Measurements from ENCODE around the gene SLC1A5.
"Not testable (repeated sequence)": the region's sequence is repeated elsewhere in the genome, so short reads cannot be mapped to it uniquely, and the experiment has no call there.

SLC1A5 gene

DNA sequence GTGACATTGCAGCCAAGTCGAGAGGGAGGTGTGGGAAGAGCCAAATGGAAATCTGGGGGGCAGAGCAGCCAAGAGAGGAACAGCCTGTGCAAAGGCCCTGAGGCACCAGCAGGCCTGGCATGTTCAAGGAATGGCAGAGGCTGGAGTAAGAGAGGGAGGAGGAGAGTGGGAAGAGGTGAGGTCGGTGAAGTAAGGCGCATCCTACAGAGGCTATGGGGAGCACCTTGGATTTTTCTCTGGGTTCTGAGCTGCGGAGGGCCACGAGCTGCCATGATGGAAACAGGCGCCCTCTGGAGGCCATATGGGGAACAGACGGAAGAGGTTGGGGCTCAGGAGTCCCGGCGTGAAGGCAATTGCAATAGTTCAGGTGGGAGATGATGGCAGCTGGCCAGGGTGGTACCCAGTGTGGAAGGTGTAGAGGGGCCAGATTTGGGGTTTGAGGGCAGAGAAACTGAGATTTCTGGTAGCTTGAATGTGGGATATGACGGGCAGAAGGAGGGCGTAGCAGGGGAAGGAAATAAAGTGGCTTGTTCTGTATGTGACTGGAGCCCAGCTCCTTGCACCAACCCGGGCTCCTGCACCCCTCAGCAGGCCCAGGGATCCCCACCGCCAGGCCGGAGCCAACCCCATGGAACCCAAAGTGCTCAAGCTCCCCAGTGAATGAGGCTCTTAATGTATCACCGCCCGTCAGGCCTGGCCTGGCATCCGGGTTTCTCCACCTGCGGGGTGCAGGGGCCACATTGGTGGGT, 21.7 kb downstream of the SLC1A5 start:
- peak; percentile 38 for DNase-seq

DNA sequence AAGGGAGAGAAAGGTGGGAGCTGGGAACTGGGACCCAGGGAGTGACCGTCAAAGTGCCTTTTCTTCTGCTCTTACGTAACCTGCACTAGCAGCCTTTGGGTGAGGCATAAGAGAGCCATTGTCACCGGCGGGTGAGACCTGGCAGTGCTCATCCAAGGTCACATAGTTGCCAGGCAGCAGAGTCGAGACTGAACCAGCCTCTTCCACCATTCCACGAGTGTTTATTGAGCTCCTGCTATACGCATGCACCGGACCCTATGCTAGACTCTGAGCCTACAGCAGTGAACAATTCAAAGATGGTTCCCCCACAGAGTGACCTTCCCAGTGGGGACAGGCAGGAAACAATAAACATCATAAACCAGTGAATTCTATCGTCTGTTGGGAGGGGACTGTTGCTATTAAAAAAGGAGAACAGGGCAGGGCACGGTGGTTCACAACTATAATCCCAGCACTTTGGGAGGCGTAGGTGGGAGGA, 23.5 kb downstream of the SLC1A5 start:
- no peak for DNase-seq

DNA sequence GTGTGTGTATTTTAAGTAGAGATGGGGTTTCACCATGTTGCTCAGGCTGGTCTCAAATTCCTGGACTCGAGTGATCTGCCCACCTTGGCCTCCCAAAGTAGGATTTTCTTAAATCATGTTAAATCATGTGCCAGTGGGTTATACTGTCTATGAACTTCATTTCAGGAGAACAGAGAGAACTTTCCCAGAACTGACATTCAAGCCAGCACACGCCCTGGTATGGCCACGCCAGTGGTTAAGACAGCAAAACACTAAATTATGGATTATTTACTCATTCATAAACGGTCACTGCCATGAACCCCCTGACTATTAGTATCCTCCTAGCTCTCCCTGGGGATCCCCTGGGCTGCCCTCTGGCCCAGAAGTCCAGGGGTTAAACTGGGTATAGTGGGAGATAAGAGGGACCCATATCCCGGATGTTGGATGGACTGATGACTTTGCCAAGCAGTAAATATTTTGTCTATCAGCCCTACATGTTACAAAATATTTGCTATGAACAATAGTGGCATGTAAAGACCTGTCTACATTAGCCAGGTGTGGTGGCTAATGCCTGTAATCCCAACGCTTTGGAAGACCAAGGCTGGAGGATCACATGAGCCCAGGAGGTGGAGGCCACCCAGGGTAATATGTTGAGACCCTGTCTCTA, 26.0 kb downstream of the SLC1A5 start:
- no peak for DNase-seq

DNA sequence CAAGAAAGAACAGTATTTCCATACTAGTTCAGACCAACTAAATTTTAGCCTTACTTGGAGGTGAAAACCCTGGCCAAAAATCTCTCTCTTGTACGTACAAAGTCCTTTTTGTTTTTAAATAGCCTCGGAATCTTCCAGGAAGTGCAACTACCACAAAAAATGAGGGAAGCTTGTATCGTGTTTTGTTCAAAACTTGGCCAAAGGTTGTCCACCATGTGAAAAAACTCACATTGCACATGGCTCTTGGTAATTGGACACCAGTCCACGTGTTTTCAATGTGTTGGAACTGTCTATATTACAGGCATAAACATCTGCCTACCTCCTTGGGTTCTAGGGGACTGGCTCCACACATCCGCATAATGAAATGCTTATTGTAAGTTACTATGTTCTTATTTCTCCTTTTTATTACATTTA, 27.0 kb downstream of the SLC1A5 start:
- no peak for DNase-seq

DNA sequence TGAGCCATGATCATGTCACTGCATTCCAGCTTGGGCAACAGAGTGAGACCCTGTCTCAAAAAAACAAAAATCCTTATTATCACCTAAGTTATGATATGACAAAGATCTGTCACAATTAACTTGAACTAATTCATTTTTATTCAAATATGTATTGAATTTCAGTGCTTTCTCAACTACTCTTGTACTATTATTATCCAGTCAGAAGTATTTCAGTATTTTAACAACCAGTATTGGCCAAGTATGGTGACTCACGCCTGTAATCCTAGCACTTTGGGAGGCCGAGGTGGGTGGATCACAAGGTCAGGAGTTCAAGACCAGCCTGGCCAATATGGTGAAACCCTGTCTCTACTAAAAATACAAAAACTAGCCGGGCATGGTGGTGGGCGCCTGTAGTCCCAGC, 27.5 kb downstream of the SLC1A5 start:
- DNase-seq: not testable (repeated sequence)

DNA sequence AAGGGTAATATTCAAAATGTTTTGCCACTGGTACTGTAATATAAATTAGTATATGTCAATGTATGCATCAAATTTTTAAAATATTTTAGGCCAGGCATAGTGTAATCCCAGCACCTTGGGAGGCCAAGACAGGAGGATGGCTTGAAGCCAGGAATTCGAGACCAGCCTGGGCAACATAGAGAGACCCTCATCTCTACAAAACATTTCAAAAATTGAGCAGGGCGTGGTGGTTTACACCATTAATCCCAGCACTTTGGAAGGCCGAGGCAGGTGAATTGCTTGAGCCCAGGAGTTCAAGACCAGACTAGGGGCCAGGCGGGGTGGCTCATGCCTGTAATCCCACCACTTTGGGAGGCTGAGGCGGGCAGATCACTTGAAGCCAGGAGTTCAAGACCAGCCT, 28.0 kb downstream of the SLC1A5 start:
- no peak for DNase-seq

DNA sequence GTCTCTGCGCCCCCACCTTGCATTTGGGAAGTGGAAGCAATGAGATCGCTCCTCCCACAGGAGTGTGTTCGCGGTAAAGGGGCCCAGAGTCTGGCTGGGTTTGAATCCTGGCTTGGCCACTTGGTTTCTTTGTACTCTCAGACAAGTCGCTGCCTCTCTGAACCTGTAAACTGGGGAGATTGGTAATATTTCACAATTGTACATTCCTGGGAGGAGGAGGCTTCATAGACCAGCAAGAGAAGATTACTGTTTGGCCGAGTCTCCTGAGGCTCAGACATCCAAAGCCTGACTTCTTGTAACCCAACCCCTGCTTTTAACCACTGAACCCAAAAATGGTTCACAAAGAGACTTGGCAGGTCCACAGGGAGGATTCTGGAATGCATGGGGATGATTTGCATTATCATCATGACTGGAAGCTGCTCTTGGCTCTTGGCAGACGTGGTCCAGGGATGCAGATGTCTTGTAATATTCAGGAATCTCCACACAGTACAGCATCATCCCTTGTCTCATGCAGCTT, 28.5 kb downstream of the SLC1A5 start:
- no peak for DNase-seq

DNA sequence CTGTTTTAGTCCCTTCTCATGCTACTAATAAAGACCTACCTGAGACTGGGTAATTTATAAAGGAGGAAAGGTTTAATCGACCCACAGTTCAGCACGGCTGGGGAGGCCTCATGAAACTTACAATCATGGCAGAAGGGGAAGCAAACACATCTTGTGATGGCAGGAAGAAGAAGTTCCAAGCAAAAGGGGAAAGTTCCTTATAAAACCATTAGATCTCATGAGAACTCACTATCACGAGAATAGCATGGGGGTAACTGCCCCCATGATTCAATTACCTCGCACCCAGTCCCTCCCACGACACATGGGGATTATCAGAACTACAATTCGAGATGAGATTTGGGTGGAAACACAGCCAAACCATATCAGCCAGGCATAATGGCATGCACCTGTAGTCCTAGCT, 29.2 kb downstream of the SLC1A5 start:
- no peak for DNase-seq

DNA sequence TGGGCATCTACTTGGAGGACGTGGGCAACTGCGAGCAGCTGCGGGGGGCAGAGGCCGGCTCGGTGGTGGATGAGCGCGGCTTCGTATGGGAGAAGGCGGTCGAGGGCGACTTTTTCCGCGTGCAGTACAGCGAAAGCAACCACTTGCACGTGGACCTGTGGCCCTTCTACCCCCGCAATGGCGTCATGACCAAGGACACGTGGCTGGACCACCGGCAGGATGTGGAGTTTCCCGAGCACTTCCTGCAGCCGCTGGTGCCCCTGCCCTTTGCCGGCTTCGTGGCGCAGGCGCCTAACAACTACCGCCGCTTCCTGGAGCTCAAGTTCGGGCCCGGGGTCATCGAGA, 31.9 kb downstream of the SLC1A5 start:
- no peak for DNase-seq

DNA sequence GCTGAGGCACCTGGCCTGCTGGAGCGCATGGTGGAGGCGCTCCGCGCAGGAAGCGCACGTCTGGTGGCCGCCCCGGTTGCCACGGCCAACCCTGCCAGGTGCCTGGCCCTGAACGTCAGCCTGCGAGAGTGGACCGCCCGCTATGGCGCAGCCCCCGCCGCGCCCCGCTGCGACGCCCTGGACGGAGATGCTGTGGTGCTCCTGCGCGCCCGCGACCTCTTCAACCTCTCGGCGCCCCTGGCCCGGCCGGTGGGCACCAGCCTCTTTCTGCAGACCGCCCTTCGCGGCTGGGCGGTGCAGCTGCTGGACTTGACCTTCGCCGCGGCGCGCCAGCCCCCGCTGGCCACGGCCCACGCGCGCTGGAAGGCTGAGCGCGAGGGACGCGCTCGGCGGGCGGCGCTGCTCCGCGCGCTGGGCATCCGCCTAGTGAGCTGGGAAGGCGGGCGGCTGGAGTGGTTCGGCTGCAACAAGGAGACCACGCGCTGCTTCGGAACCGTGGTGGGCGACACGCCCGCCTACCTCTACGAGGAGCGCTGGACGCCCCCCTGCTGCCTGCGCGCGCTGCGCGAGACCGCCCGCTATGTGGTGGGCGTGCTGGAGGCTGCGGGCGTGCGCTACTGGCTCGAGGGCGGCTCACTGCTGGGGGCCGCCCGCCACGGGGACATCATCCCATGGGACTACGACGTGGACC, 32.4 kb downstream of the SLC1A5 start:
- DNase-seq: no peak

DNA sequence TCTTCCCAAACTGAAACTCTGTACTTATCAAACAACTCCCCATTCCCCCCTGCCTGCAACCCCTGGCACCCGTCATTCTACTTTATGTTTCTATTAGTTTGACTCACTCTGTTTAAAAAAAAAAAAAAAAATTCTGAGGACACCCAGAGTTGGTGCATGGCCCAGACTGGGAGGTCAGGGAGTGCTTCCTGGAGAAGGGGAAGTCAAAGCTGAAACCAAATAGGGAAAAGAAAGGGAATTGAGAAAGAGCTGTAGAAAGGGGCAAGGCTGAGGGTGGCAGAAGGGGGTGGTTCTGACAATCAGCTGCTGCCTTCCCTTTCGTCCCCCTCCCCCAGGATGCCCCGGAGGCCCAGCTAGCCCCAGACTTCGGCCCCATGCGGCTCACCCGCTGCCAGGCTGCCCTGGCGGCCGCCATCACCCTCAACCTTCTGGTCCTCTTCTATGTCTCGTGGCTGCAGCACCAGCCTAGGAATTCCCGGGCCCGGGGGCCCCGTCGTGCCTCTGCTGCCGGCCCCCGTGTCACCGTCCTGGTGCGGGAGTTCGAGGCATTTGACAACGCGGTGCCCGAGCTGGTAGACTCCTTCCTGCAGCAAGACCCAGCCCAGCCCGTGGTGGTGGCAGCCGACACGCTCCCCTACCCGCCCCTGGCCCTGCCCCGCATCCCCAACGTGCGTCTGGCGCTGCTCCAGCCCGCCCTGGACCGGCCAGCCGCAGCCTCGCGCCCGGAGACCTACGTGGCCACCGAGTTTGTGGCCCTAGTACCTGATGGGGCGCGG, 33.1 kb downstream of the SLC1A5 start:
- DNase-seq: no peak

DNA sequence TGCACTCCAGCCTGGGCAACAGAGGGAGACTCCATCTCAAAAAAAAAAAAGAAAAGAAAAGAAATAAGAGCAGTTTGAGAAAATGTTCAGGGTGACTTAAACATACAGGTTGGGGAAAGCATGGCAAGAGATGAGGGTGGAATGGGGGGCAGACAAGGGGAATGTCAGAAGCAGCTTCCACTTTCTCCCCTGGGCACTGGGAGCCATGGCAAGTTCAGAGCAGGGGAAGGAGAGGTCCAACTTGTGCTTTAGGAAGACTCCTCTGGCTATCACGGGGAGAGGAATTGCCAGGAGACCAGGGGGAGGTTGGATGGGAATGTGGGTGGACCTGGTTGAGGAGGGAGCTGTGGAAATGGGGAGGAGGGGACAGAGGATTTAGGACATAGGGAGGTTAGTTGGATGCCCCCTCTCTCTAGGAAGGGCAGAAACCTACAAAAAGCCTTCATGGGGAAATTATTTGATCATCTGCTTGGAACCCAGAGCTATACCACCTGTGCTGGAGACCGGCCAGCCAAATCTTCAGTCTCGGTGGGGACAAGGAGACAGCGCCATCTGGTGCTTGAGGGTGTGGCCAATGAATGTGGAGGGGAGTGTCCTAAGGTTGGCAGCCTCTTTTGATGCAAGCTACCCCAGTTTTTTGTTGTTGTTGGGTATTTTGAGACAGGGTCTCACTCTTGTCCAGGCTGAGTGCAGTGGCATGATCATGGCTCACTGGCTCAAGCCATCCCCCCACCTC, 34.8 kb downstream of the SLC1A5 start:
- peak; percentile 52 for DNase-seq

DNA sequence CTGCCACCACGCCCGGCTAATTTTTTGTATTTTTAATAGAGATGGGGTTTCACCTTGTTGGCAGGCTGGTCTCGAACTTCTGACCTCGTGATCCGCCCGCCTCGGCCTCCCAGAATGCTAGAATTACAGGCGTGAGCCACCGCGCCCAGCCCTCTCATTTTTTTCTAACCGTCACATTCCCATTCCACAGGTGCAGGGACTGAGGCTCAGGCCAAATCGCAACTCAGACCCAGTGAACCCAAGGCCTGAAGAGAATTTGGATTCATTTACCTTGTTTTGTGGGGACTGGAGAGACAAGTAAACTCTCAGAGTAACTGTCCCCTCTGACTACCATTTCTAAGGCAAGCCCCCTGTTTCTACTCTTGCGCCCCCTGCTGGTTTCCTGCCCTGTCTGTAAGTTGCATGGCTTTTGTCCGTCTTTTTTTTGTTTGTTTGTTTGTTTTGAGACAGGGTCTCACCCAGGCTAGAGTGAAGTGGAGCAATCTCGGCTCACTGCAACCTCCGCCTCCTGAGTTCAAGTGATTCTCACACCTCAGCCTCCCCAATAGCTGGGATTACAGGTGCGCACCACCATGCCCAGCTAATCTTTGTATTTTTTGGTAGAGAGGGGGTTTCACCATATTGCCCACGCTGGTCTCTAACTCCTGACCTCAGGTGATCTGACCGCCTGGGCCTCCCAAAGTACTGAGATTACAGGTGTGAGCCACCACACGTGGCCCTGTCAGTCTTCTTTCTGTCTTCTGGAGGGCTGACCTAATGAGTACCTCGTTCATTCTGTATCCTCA, 39.9 kb downstream of the SLC1A5 start:
- DNase-seq: peak; percentile 61

DNA sequence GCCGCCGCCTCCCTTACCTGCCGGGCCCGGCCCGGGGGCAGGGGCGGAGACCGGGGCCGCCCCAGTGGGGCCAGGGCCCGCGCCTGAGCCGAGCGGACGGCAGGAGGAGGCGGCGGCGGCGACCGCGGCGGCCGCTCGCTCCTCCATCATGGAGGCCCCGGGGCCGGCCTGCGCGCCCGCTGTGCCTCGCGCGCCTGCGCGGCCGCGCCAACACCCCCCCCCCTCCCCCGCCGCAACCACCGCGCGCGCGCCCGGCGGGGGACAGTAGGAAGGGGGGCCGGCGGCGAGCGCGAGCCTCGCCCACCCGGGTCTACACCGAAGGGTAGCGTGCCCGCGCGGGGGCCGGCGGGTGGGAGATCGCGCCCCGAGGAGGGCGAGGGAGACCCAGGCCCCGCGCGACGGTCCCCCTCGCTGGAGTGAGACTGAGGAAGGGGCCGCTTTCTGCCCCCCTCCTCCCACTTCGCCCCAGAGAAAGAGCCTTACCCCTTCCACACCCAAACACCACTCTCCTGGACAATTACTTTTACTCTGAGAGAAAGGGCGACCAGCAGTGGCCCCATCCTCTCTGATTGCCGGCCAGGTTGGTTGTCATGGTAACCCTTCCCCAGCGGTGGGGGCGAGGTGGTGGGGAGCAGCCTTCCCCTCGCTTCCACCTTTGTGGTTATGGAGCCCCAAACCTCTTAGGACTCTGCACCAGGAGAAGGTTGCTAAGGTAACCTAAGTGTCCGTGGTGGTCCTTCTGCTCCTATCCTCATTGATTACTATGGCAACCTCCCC, 41.9 kb downstream of the SLC1A5 start, which contains the start of gene STRN4:
Gene STRN4, minus strand, starts transcription at position 170 of the 777 bp plus-strand sequence. Its CDS starts 20 bp downstream, at position 150.
- DNase-seq: peak; percentile 42

DNA sequence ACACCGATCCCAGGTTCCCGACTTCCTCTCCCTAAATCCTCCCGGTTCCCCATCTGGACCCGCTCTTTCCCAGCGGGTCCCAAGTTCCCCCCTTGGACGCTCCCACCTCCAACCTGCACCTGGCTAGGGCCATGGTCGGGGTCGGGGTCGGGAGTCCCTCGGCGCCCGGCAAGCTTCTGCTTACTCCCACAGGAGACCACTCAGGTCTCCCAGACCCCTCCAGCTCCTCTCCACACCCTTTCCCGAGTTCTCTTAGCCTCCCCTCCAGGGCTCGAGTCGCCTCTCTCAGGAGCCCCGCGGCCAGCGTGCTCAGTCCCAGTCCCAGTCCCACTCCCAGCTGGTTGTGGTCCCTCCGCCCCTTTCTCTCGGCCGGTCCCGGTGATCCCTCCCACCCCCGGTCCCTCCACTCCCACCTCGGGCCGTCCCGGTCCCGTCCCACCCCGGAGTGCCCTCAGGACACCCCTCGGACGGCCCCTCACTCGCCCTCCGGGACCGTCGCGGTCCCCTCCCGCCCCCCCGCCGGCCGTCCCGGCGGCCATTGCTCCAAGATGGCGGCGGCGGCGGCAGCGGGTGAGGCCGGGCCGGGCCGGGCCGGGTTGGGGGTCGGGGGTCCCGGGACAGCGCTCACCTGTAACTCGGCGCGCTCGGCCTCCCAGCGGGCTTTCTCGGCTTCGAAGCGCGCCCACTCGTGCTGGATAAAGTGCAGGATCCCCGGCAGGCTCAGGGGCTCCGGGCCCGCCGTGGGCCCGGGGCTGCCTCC, 42.7 kb downstream of the SLC1A5 start, which contains the start of gene FKRP:
Gene FKRP, plus strand, starts transcription at position 537 of the 760 bp plus-strand sequence. CDS start 9,394 bp downstream, outside the sequence.
- peak; percentile 10 for DNase-seq

DNA sequence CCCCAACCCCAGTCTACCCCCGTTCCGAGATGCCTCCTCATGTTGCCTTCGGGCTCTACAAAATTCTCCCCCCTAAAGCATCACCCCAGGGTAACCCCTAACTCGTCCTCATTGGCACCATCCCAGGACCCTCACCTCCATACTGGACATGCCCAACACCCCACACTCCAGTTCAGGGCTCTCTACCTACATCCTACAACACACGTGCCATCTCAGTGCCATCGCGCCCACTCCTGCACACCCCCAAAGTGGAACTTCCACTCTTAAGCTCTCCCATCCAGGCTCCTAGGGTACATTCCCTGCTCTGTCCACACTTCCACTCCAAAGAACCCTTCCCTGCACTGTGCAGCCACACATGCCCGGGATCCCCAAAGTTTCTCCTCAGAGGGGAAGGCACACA, 43.4 kb downstream of the SLC1A5 start:
- no peak for DNase-seq

DNA sequence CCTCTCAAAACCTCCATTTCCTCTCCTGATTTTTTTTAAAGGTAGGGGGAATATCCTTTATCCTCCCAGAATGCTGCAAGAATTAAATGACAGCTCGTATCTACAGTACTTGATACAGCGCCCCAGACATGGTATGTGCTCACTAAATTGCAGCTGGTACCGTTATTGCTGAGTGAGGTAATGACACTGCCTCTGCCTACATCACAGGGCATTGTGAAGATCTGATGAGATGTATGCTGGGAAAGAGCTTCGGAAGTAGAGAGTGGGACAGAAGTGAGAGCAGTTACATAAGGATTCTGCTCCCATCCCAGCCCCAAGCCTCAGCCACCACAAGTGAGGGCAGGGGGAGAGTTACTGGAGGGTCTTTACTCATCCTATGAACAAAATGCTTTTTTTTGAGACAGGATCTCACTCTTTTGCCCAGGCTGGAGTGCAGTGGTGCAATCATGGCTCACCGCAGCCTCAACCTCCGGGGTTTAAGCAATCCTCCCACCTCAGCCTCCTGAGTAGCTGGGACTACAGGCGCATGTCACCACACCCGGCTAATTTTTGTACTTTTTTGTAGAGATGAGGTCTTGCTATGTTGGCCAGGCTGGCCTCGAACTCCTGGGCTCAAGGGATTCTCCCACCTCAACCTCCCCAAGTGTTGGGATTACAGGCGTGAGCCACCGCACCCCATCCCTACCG, 44.2 kb downstream of the SLC1A5 start:
- DNase-seq: no peak

DNA sequence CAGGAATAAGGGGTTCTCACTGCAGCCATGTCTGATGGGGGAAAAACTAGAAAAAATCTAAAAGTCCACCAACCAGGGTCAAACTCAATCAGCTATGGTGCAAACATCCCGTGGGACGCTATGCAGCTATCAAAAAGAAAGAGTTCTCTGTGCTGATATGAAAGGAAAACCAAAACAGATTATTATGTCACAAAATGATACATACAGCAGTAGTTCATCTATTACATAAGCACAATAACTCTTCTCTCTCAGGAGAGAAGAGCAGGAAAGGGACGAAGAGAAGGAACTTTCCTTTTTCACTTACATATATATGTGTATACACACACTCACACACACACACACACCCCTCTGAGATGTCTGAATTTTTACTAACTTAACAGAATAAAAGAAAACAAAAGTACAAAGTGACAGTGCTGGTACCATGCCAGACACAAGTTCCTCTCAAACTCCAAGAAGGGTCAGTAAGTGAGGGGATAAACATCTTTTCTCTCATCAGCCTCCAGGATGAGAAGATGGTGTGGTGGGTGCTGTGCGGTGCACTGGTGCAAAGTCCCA, 45.4 kb downstream of the SLC1A5 start:
- DNase-seq: no peak
